ENCODE data around the gene CAST. TPM values are rescaled to one million over a fixed set of nuclear protein-coding genes. Genes with fewer than 3 reads are reported as not detected.
"Not testable (repeated sequence)": the region's sequence is repeated elsewhere in the genome, so short reads cannot be mapped to it uniquely, and the experiment has no call there.

Gene CAST
- total RNA-seq (2014; rRNA removed), result 150 and 191 TPM in 2 replicates
- polyA plus RNA-seq (2012), result 102 TPM

GRCh38 chr5:96661855-96662724, at the start of gene CAST:
Gene CAST (plus strand): TSS chr5:96662376. CDS start chr5:96662423, 47 bp downstream.
- DNase-seq (ENCODE audit: low read depth), result peak; percentile 97

GRCh38 chr5:96614110-96614691, 48.0 kb upstream of the CAST start:
- peak; percentile 95 for DNase-seq (ENCODE audit: low read depth)

- DNase-seq (ENCODE audit: low read depth), result peak; percentile 13
Observed at GRCh38 chr5:96615223-96615622, 47.0 kb upstream of the CAST start.

- DNase-seq (ENCODE audit: low read depth), result no peak
Observed at GRCh38 chr5:96616801-96617200, 45.4 kb upstream of the CAST start.

- not testable (repeated sequence) for DNase-seq (ENCODE audit: low read depth)
Observed at GRCh38 chr5:96618311-96619016, 43.7 kb upstream of the CAST start.

GRCh38 chr5:96619946-96620345, 42.2 kb upstream of the CAST start:
- no peak for DNase-seq (ENCODE audit: low read depth)

- no peak for DNase-seq (ENCODE audit: low read depth)
Observed at GRCh38 chr5:96624596-96624995, 37.6 kb upstream of the CAST start.

GRCh38 chr5:96625365-96625764, 36.8 kb upstream of the CAST start:
- no peak for DNase-seq (ENCODE audit: low read depth)

GRCh38 chr5:96626956-96627355, 35.2 kb upstream of the CAST start:
- peak; percentile 94 for DNase-seq (ENCODE audit: low read depth)

- DNase-seq (ENCODE audit: low read depth), result no peak
Observed at GRCh38 chr5:96627792-96628398, 34.3 kb upstream of the CAST start.

GRCh38 chr5:96628406-96628805, 33.8 kb upstream of the CAST start:
- DNase-seq (ENCODE audit: low read depth), result no peak

GRCh38 chr5:96629774-96630173, 32.4 kb upstream of the CAST start:
- peak; percentile 97 for DNase-seq (ENCODE audit: low read depth)

- DNase-seq (ENCODE audit: low read depth), result no peak
Observed at GRCh38 chr5:96633820-96634219, 28.4 kb upstream of the CAST start.

- DNase-seq (ENCODE audit: low read depth), result no peak
Observed at GRCh38 chr5:96634881-96635280, 27.3 kb upstream of the CAST start.

GRCh38 chr5:96636046-96636445, 26.1 kb upstream of the CAST start:
- DNase-seq (ENCODE audit: low read depth), result no peak

- DNase-seq (ENCODE audit: low read depth), result no peak
Observed at GRCh38 chr5:96636594-96636993, 25.6 kb upstream of the CAST start.

GRCh38 chr5:96637196-96637595, 25.0 kb upstream of the CAST start:
- DNase-seq (ENCODE audit: low read depth), result no peak

- no peak for DNase-seq (ENCODE audit: low read depth)
Observed at GRCh38 chr5:96638561-96638960, 23.6 kb upstream of the CAST start.

GRCh38 chr5:96640696-96641095, 21.5 kb upstream of the CAST start:
- DNase-seq (ENCODE audit: low read depth), result no peak

- DNase-seq (ENCODE audit: low read depth), result no peak
Observed at GRCh38 chr5:96641368-96642280, 20.6 kb upstream of the CAST start.

GRCh38 chr5:96642281-96642640, 19.9 kb upstream of the CAST start:
- DNase-seq (ENCODE audit: low read depth), result no peak
